NCI-H226 (cell line): Measurements from ENCODE around the gene HPGDS.
"Not testable (repeated sequence)": the region's sequence is repeated elsewhere in the genome, so short reads cannot be mapped to it uniquely, and the experiment has no call there.

ENCODE experiments used
- DNase-seq: peaks from one replicate; pipeline ENCODE4 v3.0.0-alpha.2; 2015

Gene HPGDS

GRCh38 chr4:94306713-94307112 lies 35.9 kb downstream of the HPGDS start:
- no peak for DNase-seq

- no peak for DNase-seq
Observed at GRCh38 chr4:94305466-94306225, 37.0 kb downstream of the HPGDS start.

- DNase-seq, result peak; percentile 3
Observed at GRCh38 chr4:94304365-94304971, 38.2 kb downstream of the HPGDS start.

- no peak for DNase-seq
Observed at GRCh38 chr4:94302191-94302590, 40.4 kb downstream of the HPGDS start.

GRCh38 chr4:94298725-94299252 lies 43.8 kb downstream of the HPGDS start:
- no peak for DNase-seq

GRCh38 chr4:94295473-94295872 lies 47.2 kb downstream of the HPGDS start:
- not testable (repeated sequence) for DNase-seq

GRCh38 chr4:94293981-94294380 lies 48.7 kb downstream of the HPGDS start:
- DNase-seq, result not testable (repeated sequence)

GRCh38 chr4:94290245-94290644 lies 52.4 kb downstream of the HPGDS start:
- no peak for DNase-seq

GRCh38 chr4:94285666-94286065 lies 57.0 kb downstream of the HPGDS start:
- DNase-seq, result no peak

GRCh38 chr4:94284889-94285288 lies 57.7 kb downstream of the HPGDS start:
- DNase-seq, result no peak

GRCh38 chr4:94278781-94279180 lies 63.9 kb downstream of the HPGDS start:
- DNase-seq, result no peak

- DNase-seq, result no peak
Observed at GRCh38 chr4:94277534-94277933, 65.1 kb downstream of the HPGDS start.

GRCh38 chr4:94276204-94276603 lies 66.4 kb downstream of the HPGDS start:
- DNase-seq, result no peak

GRCh38 chr4:94274912-94275311 lies 67.7 kb downstream of the HPGDS start:
- no peak for DNase-seq

- no peak for DNase-seq
Observed at GRCh38 chr4:94271248-94271647, 71.4 kb downstream of the HPGDS start.

GRCh38 chr4:94267037-94267436 lies 75.6 kb downstream of the HPGDS start:
- DNase-seq, result no peak

GRCh38 chr4:94262163-94263016 lies 80.2 kb downstream of the HPGDS start:
- no peak for DNase-seq

GRCh38 chr4:94256828-94257227 lies 85.8 kb downstream of the HPGDS start:
- no peak for DNase-seq

- DNase-seq, result no peak
Observed at GRCh38 chr4:94256144-94256783, 86.4 kb downstream of the HPGDS start.

GRCh38 chr4:94253036-94253435 lies 89.6 kb downstream of the HPGDS start:
- no peak for DNase-seq

GRCh38 chr4:94251094-94251493 lies 91.5 kb downstream of the HPGDS start:
- no peak for DNase-seq
